ENCODE results near the gene LINGO4.

- TF ChIP-seq CTCF (IDR thresholded peaks at IDR 0.05) (no peak), EZH2 (IDR thresholded peaks at IDR 0.05; ENCODE audit: borderline replicate concordance, insufficient read depth, low read depth, low read length, poor library complexity, severe bottlenecking) (no peak)
Measured at GRCh38 chr1:151854658-151855057, 49.4 kb upstream of the LINGO4 start.

Measured in B cell (primary cell).